HG03025 (cell line): ENCODE data around the gene ALDH1A2.
"Not testable (repeated sequence)": the region's sequence is repeated elsewhere in the genome, so short reads cannot be mapped to it uniquely, and the experiment has no call there.

Source experiments
- ATAC-seq: cut with Tn5 transposase; IDR thresholded peaks from one replicate; pipeline ENCODE4 v1.9.1; 2021; ENCODE audit warnings: mild to moderate bottlenecking, moderate library complexity; ENCODE audit not compliant: unreplicated experiment, low FRiP score

The ALDH1A2 gene

DNA sequence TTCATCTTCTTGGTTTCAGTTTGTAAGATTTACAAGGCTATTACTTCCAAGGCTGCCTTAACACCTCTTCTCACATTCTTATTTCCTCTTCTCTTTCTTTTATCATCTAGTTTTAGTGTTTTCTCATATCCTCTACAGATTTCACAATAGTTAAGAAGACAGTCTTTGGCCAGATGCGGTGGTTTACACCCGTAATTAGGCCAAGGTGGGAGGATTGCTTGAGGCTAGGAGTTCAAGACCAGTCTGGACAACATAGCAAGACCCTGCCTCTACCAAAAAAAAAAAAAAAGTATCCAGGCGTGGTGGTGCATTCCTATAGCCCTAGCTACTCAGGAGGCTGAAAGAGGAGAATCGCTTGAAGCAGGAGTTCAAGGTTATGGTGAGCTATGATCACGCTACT lies 3.5 kb upstream of the ALDH1A2 start:
- ATAC-seq = no peak

GRCh38 chr15:58066042-58066867 lies 744 bp upstream of the ALDH1A2 start:
- ATAC-seq = no peak

DNA sequence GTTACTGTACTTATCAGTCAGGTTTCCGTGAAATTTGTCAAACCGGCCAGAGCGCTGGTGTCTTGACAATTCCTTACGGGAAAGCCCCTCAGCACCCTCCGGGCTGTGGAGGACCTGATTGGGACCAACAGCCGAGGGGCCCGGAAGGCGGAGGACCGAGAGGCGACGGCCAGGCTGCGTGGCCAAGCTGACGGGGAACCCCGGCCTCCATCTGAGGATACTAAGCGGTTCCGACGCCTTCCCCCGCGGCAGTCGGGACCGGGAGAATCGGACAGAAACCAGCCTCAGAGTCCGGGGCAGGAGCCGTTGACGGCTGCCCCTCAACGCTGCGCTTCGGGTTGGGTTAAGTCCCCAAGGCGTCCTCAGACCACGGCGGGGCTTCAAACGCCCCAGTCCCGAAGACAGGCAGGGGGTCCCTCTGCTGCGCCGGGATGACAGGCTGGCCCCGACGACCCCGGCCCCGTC lies 499 bp downstream of the ALDH1A2 start:
- ATAC-seq = no peak

DNA sequence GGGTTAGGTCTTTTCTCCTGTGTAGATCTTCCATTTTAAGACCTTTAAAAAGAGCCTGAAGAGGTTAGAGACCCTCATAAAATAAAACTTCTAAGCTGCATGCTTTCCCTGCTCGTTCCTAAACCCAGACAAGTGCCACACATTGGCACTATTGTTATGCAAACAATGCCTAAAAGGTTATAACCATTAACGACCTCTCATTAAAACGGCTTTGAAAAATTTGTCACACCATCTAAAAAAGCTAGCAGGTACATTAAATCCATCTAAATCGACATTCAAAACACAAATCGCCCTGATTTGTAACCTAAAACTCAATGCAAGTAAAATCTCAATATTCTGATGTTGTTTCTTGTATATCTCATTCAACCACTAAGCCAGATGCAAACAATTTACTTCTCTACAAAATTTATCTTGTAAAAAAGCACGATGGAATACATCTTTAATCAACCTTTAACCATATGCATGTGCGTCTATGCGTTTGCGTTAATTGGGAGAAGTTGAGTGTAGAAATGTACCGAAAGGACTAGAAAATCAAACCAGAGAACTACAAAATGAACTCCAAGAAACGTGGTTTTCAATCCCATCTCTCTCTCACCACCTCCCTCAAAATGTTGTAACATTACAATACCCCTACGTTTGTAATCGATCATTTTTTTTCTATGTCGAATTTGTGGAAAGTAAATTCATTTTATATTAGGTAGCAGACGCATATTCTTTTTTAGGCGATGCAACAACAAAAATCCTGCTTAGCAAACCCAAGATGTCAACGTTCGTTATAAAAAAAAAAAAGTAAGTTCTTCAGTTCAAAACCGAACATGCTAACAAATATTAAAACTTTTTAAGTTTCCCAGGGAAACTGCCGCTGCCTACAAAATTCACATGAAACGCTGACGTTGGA lies 1.2 kb downstream of the ALDH1A2 start:
- ATAC-seq = no peak

- no peak for ATAC-seq
These were observed 1.9 kb downstream of the ALDH1A2 start for GRCh38 chr15:58063614-58064013.

DNA sequence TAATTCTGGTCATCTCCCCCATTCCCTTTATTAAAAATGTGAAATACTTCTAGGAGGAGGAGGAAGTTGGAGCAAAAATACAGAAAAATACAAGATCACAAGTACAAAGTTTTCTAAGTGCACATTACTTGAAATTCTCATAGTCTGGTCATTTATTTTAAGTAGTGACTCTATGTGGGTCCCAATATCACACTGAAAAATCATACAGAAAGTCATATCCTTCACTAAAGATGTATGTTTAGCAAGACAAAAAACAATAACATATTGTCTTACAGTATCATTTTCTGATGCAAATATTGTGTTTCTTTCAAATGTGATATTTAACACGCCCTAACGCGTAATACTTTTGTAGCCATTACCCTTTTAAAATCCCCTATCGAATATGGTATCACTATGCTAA lies 2.5 kb downstream of the ALDH1A2 start:
- no peak for ATAC-seq

- no peak for ATAC-seq
These were observed 3.3 kb downstream of the ALDH1A2 start for GRCh38 chr15:58062175-58062574.

GRCh38 chr15:58060575-58060974 lies 4.9 kb downstream of the ALDH1A2 start:
- no peak for ATAC-seq

DNA sequence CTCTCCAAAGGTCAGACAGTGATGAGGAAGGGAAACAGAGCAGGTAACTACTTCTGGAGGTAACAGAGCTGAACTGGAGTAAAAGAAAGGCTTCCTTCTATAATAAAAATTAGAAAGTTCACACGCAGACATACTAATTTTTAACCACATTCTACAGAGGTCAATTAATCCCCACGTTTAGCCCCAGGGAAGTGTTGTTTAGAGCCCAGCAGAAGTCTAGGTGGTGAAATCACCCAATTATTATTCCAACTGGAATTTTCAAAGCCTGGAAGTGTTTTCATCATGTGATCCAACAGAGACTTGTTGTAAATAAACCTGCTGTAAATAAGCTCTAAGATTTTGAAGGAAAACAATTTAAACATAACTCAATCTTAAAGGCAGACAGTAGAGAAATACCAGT lies 6.8 kb downstream of the ALDH1A2 start:
- no peak for ATAC-seq

DNA sequence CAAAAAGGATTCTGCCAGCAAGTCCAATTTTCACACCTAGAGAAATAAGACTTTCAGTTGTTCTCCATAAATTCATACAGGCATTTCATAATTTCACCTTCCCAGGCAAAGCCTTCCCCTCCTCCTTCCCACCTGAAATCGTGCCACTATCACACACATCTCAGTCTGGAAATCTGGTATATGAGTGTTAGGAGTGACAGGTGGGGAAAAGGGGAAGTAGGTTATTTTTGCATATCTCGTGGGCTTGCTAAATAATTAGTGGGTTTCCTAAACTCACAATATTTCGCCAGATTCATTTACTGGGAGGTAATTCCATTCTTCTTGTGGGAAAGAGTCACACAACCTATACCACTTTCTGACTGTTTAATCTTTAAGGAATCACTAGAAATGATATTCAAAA lies 7.4 kb downstream of the ALDH1A2 start:
- no peak for ATAC-seq

GRCh38 chr15:58057559-58057958 lies 8.0 kb downstream of the ALDH1A2 start:
- ATAC-seq = no peak

DNA sequence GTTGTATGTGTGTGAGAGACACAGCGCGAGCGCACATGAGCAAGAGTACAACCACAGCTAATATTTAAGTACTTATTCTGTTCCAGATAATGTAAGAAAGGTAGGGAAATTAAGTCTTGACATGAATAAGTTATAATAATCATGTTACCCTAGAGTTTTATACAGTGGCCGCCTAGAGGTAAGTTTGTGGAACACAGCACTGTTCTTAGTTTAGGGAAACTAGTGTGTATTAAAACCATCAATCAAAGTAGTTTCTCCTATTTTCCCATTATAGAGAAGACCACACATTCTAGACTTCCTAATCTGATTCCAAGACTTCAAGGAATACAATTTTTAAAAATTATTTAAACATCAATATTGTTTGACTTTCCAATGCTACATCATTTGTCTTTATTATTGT lies 9.5 kb downstream of the ALDH1A2 start:
- ATAC-seq = no peak

- ATAC-seq = no peak
These were observed 12.0 kb downstream of the ALDH1A2 start for GRCh38 chr15:58053315-58054153.

DNA sequence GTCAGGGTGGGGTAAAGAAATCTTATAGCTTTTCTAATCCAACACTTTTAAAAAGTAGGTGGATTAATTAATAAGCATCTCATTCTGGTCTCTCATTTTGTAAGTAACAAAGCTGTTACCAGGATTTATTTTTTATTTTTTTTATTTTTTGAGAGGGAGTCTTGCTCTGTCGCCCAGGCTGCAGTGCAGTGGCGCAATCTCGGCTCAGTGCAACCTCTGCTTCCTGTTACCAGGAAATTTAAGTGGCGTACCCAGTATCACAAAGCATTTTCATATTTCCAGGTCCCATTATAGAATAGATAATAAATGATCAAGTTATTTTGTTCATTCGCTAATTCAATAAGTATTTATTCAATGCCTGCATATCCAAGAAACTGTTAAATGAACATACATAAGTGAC lies 13.2 kb downstream of the ALDH1A2 start:
- no peak for ATAC-seq

DNA sequence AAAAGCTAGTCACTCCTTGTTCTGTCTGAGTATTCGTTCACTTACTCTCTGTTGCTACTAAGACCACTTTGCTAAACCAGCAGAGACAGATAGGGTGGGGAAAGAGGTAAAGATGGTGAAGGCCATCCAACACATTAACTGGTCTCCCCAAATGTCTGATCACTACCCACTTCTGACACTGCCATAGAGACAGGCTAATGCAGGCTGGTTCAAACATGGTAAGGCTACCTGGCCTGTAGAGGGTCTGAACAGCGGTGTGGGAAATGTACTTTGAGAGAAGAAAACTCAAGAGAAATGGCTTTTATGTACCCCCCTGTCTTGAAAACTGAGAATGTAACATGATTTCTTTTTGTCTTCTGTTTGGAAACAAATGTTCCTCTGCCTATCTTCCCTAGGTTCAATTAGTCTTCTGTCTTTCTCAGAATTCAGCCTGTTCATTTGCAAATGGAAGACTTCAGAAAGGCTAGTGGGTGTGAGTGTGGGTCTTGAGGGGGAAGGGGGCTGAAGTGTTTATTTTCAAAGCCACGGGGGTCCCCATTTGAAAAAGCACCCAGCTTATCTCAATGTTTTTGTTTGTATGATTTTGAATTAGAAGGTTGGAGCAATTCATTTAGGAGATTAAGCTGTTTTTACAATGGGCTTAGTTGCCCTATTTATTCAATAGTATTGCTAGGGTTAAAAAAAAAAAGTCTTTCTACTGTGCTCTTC lies 15.8 kb downstream of the ALDH1A2 start:
- no peak for ATAC-seq

DNA sequence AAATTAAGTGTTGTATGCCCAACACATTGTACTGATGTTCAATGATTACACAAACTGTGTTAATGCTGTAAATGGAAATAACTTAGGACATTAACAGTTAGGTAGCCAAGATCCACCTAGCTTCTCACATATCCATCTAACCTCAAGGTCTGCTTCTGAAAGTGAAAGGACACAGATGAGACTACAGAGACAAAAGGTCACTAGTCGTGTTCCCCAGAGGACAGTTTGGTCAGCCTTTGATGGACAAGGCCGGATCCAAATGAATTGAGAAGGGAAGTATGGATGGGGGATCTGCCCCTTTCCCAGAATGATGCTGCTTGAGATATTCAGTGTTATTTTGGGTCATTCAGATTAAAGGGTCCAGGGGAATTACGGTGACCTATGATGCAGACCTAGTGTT lies 17.2 kb downstream of the ALDH1A2 start:
- no peak for ATAC-seq

GRCh38 chr15:58047149-58047548 lies 18.4 kb downstream of the ALDH1A2 start:
- ATAC-seq = no peak

DNA sequence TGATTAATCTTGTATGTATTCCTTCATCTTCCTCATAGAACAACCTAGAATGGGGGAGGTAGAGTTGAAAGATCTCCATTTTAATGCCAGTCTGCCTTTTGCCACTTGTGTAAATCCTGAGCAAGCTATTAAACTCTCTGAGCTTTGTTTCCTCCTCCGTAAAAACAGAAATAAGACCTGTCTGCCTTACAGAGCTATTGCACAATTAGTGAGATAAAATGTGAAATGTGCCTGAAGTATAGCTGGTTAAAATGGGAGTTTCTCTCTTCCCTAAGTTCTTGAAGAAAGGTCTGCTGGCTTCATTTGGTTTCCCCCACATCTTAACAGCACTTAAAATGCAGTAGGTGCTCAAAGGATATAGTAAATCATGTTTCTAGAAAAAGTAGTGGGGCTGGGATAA lies 19.0 kb downstream of the ALDH1A2 start:
- no peak for ATAC-seq

GRCh38 chr15:58045376-58045775 lies 20.1 kb downstream of the ALDH1A2 start:
- not testable (repeated sequence) for ATAC-seq

- ATAC-seq = no peak
These were observed 21.0 kb downstream of the ALDH1A2 start for GRCh38 chr15:58044551-58044950.
